GM21529 (cell line): Measurements from ENCODE around the gene RPS15A.
"Not testable (repeated sequence)": the region's sequence is repeated elsewhere in the genome, so short reads cannot be mapped to it uniquely, and the experiment has no call there.

Experiments used
- ATAC-seq: cut with Tn5 transposase; IDR thresholded peaks from one replicate; pipeline ENCODE4 v1.9.1; 2021; ENCODE audit not compliant: unreplicated experiment

RPS15A gene

GRCh38 chr16:18797746-18798145, 7.6 kb upstream of the RPS15A start:
- no peak for ATAC-seq

DNA sequence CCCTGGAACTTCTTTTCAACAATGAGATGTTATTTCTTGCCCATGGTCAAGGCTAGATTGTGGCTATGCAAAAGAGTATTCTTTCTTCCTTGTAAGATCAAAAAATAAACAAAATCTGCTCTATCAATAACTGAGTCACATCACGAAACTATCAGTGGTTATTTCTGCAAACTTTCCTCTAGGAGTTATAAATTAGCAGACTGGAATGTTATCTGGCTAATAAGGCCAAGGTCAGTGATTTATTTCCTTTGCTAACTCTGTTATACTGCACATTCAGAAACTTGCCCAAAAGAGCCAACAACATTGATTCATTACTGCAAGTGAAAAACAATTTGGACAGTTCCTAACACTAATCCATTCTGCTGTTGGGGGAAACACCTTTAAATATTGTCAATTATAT, 6.2 kb upstream of the RPS15A start:
- no peak for ATAC-seq

DNA sequence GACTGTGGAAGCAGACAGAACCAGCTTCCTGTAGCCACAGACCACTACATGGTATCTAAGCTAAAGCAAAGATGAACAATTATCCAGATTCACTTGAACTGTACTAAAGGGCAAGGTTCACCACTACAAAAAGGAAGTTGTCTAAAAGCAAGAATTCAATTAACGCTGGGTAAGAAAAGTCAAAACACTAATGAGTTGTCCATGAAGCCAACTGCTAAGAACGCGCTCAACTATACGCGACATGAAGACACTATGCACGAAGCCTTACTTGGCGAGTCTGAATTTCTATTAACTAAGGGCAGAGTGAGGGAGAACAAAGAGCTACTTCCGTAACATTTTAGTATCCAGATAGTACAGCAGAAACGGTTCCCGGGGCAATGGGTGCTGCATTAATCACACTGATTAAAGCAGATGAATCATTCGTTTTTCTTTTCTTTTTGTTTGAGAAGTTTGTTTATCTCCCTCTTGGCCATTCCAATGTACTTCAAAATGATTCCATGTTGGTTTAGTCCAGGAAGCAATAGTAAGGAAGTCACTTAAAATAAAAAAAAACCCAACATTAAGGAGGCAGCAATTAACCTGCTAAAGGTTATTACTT, 2.8 kb upstream of the RPS15A start:
- no peak for ATAC-seq

DNA sequence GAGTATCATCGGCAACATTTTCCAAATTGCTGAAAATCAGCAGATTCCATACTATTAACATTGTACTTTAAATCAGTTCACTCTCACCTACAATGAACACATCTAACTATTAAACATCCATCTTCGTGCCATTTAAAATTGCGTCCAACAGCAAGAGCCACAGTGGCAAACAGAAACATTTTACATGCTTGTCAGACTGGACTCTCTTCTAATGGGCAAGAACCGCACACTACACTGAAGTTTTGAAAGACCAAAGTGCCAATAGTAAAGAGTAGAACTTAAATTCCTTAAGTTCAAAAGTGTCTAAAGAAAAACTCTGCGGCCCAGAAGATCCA, 652 bp downstream of the RPS15A start:
- ATAC-seq: no peak

GRCh38 chr16:18788828-18789514, 1.2 kb downstream of the RPS15A start:
- ATAC-seq: no peak

GRCh38 chr16:18784917-18785623, 5.1 kb downstream of the RPS15A start:
- no peak for ATAC-seq

DNA sequence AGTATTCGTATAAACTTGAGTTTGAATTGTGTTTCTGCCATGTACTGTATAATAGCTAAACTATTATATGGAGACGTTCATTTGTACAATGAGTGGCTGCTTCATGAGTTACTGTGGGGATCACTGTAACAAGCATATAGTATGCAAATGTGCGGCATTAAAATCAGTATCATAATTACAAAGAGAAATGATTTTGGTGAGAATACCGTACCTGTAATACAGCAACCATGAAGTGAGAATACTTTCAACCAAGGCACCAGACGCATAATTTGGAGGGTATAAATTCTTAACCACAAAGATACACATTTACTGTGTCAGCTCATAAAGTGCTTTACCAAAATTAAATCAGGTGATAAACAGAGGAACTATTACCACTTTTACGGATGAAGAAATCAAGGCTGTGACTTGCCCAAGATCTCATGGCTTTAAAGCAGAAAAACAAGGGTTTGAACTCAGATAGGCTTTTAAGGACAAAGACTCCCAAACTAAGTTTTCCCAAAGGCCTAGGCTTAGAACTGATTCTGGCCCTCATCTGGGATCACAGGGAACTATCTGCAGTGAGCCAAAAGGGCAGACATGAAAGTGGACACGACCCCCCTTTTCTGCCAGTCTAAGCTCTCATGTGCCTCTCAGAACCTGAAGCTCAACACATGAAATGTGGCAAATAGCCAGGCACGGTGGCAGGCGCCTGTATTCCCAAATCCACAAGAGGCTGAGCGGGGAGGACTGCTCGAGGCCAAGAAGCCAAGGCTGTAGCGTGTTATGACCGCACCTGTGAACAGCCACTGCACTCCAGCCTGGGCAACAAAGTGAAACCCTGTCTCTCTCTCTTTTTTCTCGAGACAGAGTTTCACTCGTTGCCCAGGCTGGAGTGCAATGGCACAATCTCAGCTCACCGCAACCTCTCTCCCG, 6.4 kb downstream of the RPS15A start:
- no peak for ATAC-seq

DNA sequence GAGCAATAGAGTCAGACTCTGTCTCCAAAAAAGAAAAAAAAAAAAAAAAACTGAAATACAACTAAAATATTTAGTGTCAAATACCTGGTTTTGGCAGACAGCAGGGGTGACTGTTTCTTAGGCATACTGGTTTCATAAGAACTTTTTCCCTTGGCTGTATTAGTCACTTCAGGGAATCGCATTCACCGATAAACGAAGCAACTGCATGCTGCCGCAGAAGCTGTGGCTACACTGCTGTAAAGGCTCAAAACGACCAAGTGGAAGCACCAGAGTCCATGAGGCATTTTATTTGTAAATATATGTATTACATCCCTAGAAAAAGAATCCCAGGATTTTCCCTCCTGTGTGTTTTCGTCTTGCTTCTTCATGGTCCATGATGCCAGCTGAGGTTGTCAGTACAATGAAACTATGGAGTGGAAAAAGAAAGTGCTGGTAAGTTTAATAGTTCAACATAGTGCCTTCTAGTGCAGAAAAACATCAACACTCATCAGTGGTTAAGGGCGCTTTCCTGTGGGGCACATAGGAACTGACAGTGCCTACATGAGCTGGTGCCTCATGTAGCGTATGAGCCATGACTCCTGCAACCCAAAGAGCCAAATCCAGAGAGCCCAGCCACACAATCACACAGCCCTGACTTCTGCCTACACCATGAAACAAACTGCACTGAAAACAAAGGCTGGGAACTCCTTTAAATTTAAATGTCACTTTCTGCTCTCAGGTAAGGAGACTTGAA, 7.3 kb downstream of the RPS15A start:
- no peak for ATAC-seq

GRCh38 chr16:18781232-18781631, 8.9 kb downstream of the RPS15A start:
- not testable (repeated sequence) for ATAC-seq

DNA sequence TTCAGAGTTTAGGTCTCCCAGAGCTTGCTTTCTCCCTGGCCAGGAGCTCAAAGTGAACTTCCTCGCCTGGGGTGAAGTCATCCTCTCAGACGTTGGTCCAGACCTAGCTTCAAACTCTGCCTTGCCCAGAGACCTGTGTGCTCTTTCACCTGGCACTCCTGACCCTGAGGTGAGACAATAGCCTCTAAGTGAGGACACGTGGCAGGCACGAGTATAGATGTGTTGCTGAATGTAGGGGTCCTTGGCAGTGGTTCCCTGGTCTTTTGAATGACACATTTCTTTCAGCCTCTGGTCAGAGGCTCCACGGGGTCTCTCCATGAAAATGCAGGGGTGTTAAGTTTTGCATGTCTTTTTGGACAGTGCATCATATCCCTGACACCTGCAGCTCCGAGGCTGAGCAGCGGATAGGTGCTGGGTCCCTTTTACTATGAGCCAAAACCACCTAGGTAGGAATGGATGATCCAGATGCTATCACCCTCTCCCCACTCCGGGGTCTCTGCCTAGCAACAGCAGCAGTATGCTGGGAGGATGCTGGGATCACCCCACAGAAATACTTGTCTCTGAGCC, 9.6 kb downstream of the RPS15A start:
- ATAC-seq: not testable (repeated sequence)

DNA sequence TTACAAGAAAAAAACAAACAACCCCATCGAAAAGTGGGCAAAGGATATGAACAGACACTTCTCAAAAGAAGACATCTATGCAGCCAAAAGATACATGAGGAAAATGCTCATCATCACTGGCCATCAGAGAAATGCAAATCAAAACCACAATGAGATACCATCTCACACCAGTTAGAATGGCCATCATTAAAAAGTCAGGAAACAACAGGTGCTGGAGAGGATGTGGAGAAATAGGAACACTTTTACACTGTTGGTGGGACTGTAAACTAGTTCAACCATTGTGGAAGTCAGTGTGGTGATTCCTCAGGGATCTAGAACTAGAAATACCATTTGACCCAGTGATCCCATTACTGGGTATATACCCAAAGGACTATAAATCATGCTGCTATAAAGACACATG, 12.5 kb downstream of the RPS15A start:
- not testable (repeated sequence) for ATAC-seq

DNA sequence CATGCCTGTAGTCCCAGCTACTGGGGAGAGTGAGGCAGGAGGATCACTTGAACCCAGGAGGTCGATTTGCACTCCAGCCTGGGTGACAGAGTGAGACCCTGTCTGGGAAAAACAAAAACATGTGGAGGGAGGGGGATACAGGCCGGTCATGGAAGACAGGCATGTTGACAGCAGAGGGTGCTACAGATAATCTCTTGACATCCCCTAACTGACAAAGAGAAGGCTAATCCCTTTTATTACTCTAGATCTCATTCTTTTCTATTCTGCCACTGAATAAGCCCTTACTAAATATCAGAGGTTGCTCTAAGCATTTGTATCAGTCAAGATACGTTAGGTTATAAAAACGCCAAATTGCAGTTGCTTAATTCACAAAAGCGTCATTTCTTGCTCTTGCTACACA, 13.8 kb downstream of the RPS15A start:
- ATAC-seq: not testable (repeated sequence)

- ATAC-seq: not testable (repeated sequence)
These were observed 15.5 kb downstream of the RPS15A start for GRCh38 chr16:18774651-18775050.

GRCh38 chr16:18772171-18772570, 18.0 kb downstream of the RPS15A start:
- ATAC-seq: not testable (repeated sequence)

GRCh38 chr16:18770336-18770962, 19.7 kb downstream of the RPS15A start:
- ATAC-seq: not testable (repeated sequence)

- ATAC-seq: not testable (repeated sequence)
These were observed 22.9 kb downstream of the RPS15A start for GRCh38 chr16:18767217-18767616.

- peak; percentile 51 for ATAC-seq
These were observed 27.4 kb downstream of the RPS15A start for GRCh38 chr16:18762713-18763112.

DNA sequence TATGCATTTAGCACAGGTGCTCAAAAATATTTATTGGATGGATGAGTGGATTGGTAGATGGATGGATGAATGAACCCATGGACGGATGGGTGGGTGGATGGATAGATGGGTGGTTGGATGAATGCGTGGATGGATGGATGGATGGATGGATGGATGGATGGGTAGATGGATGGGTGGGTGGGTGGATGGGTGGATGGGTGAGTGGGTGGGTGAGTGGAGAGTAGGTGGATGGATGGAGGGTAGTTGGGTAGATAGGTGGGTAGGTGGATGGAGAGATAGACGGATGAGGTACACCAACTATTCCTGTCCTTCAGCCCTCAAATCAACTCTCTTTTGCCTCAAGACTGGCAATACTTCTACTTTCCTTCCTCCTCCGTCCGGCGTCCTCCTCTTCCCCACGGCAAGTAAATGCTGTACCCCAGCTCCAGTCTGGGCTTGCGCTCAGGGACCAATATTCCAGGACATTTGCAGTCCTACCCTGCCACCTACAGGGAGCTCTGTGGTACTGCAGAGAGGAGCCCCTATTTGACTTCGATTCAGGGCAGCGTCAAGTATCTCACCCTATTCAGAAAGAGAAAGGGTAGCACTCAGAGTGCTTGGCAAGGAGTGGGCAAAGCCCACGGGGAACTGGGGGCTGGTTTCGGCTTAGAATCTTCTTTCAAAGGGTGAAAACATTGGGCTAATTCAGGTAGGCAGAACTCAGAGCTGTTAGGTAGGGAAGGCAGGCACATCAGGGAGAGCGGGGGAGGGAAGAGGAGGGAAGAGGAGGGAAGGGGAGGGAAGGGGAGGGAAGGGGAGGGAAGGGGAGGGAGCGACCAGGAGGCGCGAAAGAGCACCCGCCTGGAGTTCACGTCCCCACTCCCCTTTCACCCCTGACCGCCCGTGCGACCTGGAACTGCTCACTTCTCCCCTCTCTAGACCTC, 30.3 kb downstream of the RPS15A start:
- not testable (repeated sequence) for ATAC-seq
